Activated T-cell treated with anti-CD3 and anti-CD28 coated beads for 1 hour (primary cell): ENCODE data around the gene RAPSN.

Experiments used
- DNase-seq: peaks from one replicate; pipeline ENCODE4 v3.0.0-alpha.2; 2020; ENCODE audit warnings: low read depth

The RAPSN gene

GRCh38 chr11:47433157-47433556, 15.8 kb downstream of the RAPSN start:
- no peak for DNase-seq

GRCh38 chr11:47431356-47432083, 17.4 kb downstream of the RAPSN start:
- no peak for DNase-seq

GRCh38 chr11:47430524-47430923, 18.4 kb downstream of the RAPSN start:
- no peak for DNase-seq

- DNase-seq: peak; percentile 99
These were observed 22.6 kb downstream of the RAPSN start, which contains the start of gene PSMC3 for GRCh38 chr11:47426062-47426956. PSMC3 (minus strand) TSS chr11:47426439; CDS start chr11:47426279, 160 bp downstream.

- no peak for DNase-seq
These were observed 23.3 kb downstream of the RAPSN start for GRCh38 chr11:47425611-47426010.

- no peak for DNase-seq
These were observed 30.3 kb downstream of the RAPSN start for GRCh38 chr11:47418454-47419259.

- DNase-seq: no peak
These were observed 31.2 kb downstream of the RAPSN start for GRCh38 chr11:47417712-47418111.

GRCh38 chr11:47415949-47416472, 32.9 kb downstream of the RAPSN start:
- no peak for DNase-seq

- DNase-seq: no peak
These were observed 33.7 kb downstream of the RAPSN start for GRCh38 chr11:47415091-47415854.

GRCh38 chr11:47414685-47415070, 34.3 kb downstream of the RAPSN start:
- no peak for DNase-seq

GRCh38 chr11:47413908-47414684, 34.8 kb downstream of the RAPSN start:
- DNase-seq: no peak

- no peak for DNase-seq
These were observed 35.6 kb downstream of the RAPSN start for GRCh38 chr11:47413351-47413750.

- peak; percentile 51 for DNase-seq
These were observed 36.8 kb downstream of the RAPSN start for GRCh38 chr11:47411884-47412746.

- no peak for DNase-seq
These were observed 38.3 kb downstream of the RAPSN start for GRCh38 chr11:47410370-47411264.

- DNase-seq: no peak
These were observed 39.2 kb downstream of the RAPSN start for GRCh38 chr11:47409440-47410369.

- no peak for DNase-seq
These were observed 40.1 kb downstream of the RAPSN start for GRCh38 chr11:47408598-47409439.
